Activated T-cell treated with anti-CD3 and anti-CD28 coated beads for 4 hours (primary cell): ENCODE results near the gene UBQLN4.
"Not testable (repeated sequence)": the region's sequence is repeated elsewhere in the genome, so short reads cannot be mapped to it uniquely, and the experiment has no call there.

Experiments used
- DNase-seq: peaks from one replicate; pipeline ENCODE4 v3.0.0-alpha.2; 2020

Gene UBQLN4

DNA sequence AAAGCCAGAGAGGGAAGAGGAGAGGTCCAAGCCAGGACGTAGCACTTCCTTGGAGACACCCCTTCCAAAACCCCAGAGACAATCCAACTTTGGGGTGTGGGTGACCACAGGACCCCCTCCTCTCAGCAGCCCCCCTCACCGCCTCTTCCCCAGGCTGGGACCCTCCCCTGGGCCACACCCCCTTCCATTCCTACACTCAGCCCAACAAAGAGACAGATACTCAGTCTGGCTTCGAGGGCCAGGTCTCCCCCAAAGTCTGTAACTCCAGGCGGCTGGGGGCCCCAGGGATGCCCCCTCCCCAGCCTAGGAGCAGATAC is 27.2 kb upstream of the UBQLN4 start:
- no peak for DNase-seq

DNA sequence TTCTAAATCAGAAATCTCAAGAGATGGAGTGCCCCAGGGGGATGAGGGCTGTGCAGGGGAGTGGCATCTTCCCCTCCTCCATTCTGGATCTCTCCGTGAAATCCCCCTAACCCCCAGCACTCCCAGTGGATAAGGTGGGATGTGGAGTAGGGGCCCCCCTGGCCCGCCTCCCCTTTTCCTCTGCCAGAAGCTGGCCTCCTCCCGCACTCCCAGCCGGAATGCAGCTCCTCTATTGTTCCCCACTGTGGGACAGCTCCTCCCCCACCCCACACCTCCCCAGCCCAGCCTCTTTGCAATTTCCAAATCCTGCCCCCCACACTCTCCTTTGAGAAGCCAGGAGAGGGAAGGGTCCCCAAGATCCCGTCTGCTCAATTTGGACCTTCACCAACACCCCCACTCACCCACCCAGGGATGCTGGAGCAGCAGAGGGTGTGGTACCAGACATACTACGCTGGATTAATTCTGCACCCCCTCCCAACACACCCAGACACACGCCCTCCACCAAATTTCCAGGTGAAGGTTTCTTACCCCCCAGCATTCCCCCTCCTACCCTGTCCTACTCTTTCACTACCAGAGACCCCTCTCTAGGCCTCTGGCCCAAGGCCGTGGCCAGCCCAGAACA is 26.8 kb upstream of the UBQLN4 start:
- no peak for DNase-seq

DNA sequence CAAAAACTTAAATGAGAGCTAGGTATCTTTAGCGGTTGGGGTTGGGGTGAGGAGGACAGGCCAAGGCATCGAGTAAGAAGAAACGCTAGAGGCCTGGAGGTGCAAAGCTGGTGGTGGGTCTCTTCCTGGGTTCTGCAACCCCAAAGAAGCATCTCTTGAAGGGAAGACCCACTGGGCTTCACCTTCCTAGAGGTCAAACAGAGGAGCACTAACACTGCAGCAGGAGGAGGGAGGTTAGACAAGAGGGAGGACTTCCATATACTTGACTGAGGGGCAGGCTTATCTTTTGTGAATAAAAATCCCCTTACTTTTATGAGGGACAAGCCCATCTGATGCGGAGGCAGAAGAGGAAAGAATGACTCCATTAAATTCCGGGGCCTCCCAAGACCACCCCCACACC is 26.2 kb upstream of the UBQLN4 start:
- DNase-seq: no peak

DNA sequence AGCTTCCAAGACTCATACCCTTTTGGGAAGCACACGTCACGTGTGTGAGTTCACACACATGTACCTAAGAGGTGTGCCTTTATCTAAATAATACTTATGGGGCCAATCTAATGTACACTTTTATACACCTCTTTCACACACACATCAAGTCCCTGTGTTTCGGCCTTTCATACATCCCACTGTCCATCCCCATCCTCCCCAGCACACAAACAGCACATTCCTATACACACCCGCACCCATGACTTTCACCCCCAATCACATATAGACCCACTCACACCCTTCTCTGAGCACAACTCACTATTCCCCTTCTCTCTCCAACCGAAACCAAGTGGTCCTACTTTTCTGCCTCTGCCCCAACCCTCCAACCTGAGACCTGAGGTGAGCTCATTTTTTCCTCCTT is 25.1 kb upstream of the UBQLN4 start:
- DNase-seq: no peak

DNA sequence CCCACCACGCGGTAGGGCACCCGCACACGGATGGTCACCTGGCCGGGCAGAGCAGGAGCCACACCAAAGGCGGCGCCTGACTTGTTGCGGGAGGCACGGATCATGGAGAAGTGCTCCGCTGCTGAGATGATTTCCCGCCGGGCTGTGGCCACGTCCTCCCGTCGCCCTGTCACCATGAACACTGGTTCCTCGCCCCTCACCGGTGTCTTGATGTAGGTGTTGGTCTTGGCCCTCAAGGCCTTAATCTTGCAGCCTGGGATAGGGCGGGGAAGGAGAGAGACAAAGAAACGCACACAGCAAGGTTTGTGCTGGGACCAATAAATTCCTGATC is 23.8 kb upstream of the UBQLN4 start:
- no peak for DNase-seq

DNA sequence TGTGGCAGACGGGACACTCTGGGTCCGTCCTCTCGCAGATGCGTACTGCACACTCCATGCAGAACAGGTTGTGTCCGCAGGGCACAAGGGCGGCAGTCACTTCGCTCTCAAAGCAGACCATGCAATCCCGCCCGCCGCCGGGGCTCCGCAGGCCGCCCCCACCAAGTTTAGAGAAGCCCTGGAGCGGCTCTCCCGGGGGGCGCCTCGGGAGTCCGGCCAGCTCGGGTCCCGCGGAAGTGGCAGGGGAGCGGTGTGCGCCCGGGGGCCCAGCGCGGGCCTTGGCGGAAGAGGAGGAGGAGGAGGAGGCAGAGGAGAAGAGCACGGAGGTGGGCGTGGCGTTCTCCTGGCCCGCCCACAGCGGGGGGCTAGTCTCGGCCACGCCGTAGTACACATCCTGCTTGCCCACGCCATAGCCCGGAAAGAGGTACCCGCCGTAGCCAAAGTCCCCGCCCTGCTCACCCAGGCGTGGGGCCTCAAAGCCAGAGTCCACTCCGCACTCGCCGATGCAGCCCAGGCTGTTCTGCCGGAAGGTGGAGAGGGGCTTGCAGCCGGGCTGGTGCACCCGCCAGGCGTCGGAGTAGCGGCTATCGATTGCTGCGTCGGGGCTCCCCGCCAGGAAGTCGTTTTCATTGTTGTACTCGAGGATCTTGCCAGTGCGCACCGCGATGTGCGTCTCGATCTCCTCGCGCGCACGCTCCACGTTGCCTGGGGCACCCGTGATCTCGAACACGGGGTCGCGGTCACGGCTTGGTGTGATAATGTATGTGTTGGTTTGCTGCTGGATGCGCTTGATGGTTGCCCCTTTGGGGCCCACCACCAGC is 23.2 kb upstream of the UBQLN4 start:
- no peak for DNase-seq

DNA sequence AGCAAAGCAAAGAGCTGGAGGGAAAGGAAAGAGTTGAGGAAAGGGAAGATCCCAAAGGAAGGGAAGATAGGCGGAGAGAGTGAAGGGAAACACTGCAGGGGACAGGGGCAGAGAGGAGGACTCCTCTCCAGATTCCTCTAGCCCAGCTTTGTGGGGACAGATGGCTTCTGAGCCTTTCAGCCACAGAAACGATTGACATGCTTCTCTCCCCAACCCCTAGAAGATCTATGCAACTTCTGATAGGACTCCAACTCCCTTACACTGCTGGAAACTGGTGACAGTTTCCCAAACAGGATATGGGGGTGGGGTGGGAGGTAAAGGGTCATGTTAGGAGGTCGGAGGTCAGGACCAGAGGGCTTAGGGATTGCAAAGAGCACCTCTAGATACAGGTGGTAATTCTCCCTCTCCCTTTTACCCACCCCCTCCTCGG is 22.2 kb upstream of the UBQLN4 start:
- DNase-seq: no peak

DNA sequence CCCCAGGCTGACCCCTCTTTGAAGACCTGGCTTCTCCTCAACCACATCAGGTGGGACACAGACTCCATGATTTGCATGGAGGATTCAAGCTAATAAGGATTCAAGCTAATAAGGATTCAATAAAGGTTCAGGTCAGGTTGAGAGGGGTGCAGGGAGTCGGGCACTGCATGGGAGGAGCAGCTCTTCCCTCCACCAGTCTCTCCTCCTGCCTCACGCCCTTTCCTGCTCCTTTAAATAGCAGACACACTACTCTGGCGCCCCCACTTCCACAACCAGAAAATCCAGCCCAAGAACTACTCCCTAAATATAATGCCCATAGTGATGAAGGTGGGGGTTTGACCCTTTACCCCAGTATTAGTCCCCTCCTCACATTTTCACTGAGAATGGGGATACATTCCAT is 21.6 kb upstream of the UBQLN4 start:
- no peak for DNase-seq

DNA sequence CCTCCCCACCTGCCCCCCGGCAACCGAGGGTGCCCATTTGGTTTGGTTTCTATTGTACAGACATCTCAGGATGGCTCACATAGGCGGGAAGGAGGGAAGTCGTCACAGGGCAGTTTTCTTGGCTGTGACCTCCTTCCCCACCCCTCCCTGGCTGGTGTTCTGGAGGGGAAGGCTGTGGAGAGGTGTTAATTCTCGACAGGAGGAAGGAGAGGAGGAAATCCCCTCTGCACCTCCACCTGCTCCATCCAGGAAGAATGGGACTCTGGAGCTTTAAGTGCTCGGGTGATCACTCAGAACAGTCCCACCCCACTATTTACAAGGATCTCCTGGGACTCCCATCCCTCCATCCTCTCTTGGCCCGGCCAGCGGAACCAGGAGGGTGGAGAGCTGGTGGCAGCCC is 21.1 kb upstream of the UBQLN4 start:
- DNase-seq: no peak

DNA sequence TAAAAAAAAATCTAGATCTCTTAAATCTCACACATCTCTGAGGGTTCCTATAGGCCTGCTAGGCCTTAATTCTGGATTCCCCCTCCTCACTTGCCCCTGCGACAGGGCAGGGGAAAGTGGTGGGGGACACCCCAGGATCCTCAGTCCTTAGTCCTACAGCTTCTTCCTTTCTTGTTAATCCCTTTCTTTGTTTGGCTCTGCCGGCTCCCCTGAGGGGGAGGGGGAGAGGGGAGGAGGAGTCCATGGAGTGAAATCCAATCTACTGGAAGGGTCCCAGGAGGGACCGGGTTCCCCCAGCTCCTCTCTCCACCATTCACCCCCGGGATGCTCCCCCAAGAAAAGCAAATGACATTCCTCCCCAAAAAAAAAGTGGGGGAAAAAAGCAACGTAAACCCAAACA is 20.1 kb upstream of the UBQLN4 start:
- no peak for DNase-seq

DNA sequence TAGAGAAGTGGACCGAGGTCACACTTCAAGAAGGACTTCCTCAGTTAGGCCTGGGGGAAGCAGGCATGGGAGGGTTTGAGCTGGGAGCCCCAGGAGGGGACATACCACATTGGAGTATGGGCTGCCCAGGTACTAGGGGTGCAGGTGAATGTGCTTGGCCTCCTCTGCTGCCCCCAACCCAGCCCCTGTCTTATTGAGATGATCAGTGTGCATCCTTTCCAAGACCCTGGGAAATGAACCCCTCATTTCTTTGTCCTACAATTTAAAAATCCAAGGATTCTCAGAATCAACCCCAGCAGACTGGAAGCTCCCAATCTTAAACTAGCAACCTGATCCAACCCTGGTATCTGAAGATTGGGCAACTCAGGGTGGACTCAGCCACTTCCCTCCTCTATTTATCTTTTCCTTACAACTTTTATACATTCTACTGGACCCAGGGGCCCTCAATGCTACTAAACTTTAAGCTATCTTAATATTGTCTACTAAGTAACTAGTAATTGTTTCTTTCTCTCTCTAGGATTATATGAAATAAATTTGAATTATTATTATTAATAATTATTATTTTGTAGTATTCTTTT is 19.6 kb upstream of the UBQLN4 start:
- DNase-seq: no peak

DNA sequence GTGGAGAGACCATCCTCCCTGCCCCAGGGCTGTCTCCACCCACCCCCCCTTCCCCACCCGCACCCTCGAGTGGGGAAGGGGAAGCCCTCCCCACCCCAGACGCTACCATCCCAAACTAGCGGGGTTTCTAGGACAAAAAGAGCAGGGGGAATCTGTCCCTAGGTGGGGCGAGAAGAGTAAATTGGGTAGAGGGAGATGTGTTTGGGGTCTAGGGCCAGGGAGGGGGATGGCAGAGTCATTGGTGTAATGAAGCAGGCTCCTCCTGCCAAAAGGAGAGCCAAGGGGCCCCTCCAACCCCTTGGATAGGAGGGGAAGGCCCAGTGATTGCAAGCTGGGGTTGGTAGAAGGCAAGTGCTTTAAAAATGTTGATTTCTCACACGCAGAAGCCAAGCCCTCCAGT is 18.7 kb upstream of the UBQLN4 start:
- DNase-seq: no peak

DNA sequence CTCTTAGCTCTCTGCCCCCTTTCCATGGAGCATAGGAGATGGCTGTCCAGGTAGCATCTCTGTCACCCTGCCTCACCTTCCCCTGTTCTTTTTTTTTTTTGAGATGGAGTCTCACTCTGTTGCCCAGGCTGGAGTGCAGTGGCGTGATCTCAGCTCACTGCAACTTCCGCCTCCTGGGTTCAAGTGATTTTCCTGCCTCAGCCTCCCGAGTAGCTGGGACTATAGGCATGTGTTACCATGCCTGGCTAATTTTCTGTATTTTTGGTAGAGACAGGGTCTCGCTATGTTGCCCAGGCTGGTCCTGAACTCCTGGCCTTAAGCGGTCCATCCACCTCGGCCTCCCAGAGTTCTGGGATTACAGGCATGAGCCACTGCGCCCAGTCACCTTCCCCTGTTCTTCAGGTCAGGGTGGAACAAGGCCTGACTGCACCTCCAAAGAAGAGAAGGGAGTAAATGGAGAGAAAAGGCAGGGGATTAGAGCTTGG is 17.8 kb upstream of the UBQLN4 start:
- DNase-seq: not testable (repeated sequence)

DNA sequence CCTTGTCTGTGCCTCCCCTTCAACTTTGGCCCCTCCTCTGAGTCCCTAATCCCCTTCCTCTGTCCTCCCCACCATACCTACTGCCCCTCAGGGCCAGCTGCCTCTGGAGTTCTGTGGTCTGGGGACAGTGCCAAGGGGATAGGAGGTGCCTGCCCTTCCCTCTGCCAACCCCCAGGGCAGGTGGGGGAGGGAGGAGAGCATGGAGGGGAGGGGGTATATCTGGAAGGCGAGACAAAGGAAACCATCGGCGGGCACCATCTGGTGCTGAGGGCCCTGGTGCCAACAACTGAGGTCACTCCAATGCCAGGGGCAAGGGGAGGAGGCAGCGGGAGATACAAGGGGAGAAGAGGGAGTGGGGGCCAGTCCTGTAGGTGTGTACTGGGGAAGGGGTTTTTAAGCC is 16.9 kb upstream of the UBQLN4 start:
- DNase-seq: no peak

DNA sequence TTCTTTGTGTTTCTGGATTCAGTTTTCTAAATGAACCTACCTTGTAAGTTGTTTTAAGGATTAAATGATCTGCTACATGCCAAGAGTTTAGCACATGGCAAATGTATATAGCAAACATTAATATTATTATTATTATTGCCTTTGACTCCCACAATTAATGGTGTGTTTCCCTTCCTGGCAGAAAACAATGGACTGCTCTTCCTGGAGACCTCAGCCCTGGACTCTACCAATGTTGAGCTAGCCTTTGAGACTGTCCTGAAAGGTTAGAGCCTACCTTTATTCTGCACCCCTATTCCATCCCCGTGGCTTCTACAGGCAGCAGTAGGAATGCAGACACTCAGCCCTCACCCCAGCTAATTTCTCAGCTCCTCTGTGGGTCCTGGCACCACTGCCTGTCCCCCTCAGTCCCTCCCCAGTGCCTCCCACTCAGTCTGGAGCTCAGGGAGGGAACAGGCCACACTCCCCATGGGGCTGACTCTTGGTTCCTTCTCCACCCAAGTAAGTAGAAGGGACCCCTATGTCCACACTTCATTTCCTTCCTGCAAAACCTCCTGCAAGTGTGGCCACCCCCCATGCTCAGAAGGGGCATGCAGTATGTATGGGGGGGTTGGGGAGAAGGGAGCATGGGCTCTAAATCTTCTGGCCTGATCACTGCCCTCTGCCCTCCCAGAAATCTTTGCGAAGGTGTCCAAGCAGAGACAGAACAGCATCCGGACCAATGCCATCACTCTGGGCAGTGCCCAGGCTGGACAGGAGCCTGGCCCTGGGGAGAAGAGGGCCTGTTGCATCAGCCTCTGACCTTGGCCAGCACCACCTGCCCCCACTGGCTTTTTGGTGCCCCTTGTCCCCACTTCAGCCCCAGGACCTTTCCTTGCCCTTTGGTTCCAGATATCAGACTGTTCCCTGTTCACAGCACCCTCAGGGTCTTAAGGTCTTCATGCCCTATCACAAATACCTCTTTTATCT is 16.2 kb upstream of the UBQLN4 start:
- no peak for DNase-seq

DNA sequence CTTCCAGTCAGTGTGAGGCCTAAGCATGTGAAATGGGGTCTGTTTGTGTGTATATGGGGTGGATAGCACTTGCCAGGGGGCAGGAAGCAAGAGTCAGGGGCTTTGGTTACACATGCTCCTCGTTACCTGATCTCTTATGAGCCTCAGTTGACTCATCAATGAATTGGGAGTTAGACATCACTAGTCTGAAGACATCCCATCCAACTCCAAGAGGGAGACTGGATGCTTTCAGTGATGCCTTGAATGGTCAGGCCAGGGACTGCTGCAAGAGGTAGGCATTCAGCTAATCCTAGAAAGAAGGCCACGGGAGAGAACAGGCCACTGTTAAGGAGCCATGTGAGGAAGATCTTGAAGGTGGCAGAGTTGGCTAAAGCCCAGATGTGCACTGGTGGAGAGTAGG is 13.7 kb upstream of the UBQLN4 start:
- DNase-seq: no peak

DNA sequence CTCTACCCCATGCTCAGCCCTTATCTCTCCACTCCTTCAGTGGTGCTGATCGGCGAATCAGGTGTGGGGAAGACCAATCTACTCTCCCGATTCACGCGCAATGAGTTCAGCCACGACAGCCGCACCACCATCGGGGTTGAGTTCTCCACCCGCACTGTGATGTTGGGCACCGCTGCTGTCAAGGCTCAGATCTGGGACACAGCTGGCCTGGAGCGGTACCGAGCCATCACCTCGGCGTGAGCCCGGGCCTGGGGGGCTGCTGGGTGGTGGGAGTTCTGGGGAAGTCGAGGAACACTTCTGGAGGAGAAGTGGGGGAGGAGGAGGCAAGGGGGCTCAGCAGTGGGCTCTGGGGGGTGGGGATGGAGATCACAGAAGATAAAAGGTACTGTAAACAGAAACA is 12.3 kb upstream of the UBQLN4 start:
- no peak for DNase-seq

DNA sequence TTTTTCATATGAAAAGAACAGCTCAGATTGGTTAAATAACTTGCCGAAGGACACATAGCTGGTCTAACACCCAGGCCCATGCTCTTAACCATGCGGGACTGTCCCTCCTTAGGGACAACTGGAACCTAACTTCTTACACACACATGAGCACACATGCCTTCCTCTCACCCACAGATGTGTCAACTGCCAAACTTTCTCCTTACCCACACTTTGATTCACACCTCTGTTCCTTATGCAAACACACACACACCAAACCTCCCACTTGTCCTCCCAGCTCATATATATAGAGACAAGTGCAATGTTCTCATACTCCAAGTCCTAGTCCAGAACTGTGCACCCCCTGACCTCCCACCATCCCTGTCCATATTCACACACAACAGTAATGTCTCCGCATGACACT is 11.6 kb upstream of the UBQLN4 start:
- DNase-seq: no peak

DNA sequence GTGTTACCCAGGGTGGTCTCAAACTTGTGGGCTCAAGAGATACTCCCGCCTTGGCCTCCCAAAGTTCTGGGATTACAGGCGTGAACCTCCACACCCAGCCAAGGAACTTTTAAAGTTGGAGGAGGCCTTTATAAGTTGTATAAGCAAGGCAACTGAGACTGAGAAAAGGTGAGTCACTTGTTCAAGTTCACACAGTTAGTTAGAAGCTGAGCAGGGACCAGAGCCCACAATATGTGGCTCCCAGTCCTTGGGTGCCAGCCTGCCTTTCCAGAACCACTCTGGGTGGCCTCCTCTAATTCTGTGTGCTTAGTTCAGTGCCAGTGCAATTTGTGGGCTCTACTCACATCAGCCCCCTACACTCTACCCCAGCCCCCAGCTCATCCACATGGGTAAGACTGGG is 11.0 kb upstream of the UBQLN4 start:
- DNase-seq: no peak

DNA sequence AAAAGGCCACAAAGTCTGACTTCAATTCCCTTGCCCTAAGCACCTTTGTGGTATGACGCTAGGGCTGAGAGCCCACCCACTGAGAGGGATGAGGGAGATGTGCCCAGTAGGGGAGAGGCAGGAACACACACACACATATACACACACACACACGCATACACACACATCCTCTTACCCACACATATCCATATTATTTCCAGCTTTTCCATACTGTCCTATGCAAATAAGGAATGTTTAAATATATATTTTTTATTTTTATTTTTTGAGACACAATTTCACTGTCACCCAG is 10.3 kb upstream of the UBQLN4 start:
- DNase-seq: no peak

DNA sequence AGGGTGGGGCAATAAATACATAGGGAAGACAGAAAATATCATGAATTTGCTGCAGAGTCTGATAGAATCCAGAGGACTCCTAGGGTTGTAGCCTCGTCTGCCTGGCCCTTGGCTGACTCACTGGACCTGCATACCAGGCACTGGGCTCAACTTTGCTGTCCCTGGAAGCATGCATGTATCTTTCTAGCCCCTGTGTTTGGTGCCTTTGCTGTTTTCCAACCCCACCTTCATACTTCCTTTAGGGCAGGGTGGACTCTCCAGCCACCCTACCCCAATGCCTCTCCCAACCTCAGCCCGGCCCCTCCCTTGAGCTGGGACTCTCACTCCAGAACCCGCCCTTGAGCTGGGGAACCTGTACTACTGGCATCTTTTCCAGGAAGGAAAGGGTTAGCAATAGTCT is 8.6 kb upstream of the UBQLN4 start:
- DNase-seq: no peak

DNA sequence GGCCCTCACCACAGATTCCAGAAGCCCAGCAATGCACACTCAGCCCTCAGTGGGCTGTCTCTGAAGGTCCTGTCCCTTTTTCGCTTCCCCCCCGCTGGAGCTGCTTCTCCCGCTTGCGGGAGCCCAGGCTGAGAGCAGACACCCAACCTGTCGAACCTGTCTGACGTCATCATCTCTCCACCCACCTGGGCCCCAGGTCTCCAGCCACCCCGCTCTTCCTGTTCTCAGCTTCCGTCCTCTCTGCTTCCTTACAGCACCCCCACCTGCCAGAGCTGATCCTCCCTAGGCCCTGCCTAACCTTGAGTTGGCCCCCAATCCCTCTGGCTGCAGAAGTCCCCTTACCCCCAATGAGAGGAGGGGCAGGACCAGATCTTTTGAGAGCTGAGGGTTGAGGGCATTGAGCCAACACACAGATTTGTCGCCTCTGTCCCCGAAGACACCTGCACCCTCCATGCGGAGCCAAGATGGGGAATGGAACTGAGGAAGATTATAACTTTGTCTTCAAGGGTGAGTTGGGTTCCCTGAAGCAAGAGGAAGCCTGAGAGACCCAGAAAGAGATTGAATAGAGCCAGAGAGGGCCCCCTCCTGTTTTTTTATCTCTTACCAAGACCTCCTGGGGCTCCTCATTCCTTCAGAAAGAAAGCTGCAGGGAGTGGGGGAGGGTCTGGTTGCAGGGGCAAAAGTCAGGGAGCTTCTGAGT is 7.5 kb upstream of the UBQLN4 start, which contains the start of gene RAB25:
TSS of gene RAB25 (plus strand) at position 224 of the 700 bp plus-strand sequence. CDS start at position 465, 241 bp downstream.
- no peak for DNase-seq

DNA sequence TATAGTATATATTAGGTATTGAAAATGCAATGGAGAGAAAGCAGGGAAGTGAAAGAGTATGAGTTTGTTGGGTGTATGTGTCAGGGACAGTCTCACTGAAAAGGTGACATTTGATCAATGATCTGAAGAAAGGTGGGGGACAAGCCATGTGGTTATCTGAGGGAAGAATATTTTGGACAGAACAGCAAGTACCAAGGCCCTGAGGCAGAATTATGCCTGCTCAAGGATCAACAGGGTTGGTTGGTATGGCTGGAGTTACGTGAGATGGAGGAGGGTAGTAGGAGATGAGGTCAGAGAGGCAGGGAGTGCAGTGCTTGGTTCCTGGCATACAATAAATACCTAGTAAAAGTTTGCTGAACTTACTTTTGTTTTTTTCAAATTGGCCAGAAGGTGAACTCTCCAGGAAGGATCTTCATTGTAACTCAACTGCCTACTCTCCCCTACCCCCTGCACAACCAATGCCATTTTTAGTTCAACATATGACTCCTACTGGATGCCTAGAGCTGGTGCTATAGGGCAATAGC is 2.8 kb upstream of the UBQLN4 start:
- no peak for DNase-seq
